Loucy (cell line): ENCODE results near the gene TTC23.
"Not testable (repeated sequence)": the region's sequence is repeated elsewhere in the genome, so short reads cannot be mapped to it uniquely, and the experiment has no call there.

Source experiments
- H2AFZ ChIP-seq: fragments of 200-600 bp; sonication (generic); 2 replicates; pipeline ENCODE4 v1.6.0; 2016; ENCODE audit warnings: antibody characterized with exemption, mild to moderate bottlenecking, low read length, moderate library complexity
- H3F3A ChIP-seq: fragments of 200-600 bp; 2 replicates; pipeline ENCODE4 v1.6.0; 2016; ENCODE audit warnings: antibody characterized with exemption, low read depth, mild to moderate bottlenecking
- H3K27me3 ChIP-seq: fragments of 200-600 bp; sonication (generic); 2 replicates; pipeline ENCODE4 v1.6.1; 2014; ENCODE audit warnings: low read length, mild to moderate bottlenecking; ENCODE audit not compliant: insufficient read depth, poor library complexity, severe bottlenecking
- H3K36me3 ChIP-seq: fragments of 200-600 bp; sonication (generic); 2 replicates; pipeline ENCODE4 v1.6.1; 2016; ENCODE audit warnings: low read length; ENCODE audit not compliant: insufficient read depth
- H3K4me1 ChIP-seq: fragments of 200-600 bp; sonication (generic); 2 replicates; pipeline ENCODE4 v1.5.1; 2014; ENCODE audit warnings: low read length, mild to moderate bottlenecking; ENCODE audit not compliant: insufficient read depth, poor library complexity, severe bottlenecking
- H3K4me2 ChIP-seq: fragments of 200-600 bp; sonication (generic); 2 replicates; pipeline ENCODE4 v1.6.0; 2014; ENCODE audit warnings: antibody characterized with exemption, low read length, low read depth, mild to moderate bottlenecking; ENCODE audit not compliant: poor library complexity, severe bottlenecking
- H3K4me3 ChIP-seq: fragments of 200-600 bp; sonication (generic); 2 replicates; pipeline ENCODE4 v1.5.1; 2014; ENCODE audit warnings: low read length, mild to moderate bottlenecking, mixed read lengths; ENCODE audit not compliant: poor library complexity, severe bottlenecking
- H3K79me2 ChIP-seq: fragments of 200-600 bp; sonication (generic); 2 replicates; pipeline ENCODE4 v1.6.1; 2014; ENCODE audit warnings: low read length; ENCODE audit not compliant: insufficient read depth
- H3K9ac ChIP-seq: fragments of 200-600 bp; sonication (generic); 2 replicates; pipeline ENCODE4 v1.6.0; 2014; ENCODE audit warnings: mild to moderate bottlenecking, low read depth, low read length, moderate library complexity; ENCODE audit not compliant: poor library complexity, severe bottlenecking
- H3K9me2 ChIP-seq: fragments of 200-600 bp; sonication (generic); replicated peaks from 2 replicates; pipeline ENCODE4 v1.6.1; 2016; ENCODE audit warnings: low read depth, low read length, mixed read lengths
- H3K9me3 ChIP-seq: fragments of 200-600 bp; sonication (generic); 2 replicates; pipeline ENCODE4 v1.6.1; 2014; ENCODE audit warnings: mild to moderate bottlenecking, antibody characterized with exemption, low read length, low read depth; ENCODE audit not compliant: insufficient read depth
- H4K20me1 ChIP-seq: fragments of 200-600 bp; sonication (generic); 2 replicates; pipeline ENCODE4 v1.6.0; 2014; ENCODE audit warnings: antibody characterized with exemption, low read length, mild to moderate bottlenecking; ENCODE audit not compliant: insufficient read depth, poor library complexity, severe bottlenecking
- EZH2phosphoT487 ChIP-seq: fragments of 200-600 bp; IDR thresholded peaks from 2 replicates; pipeline ENCODE4 v1.6.1; 2018; ENCODE audit warnings: antibody characterized with exemption, mild to moderate bottlenecking, moderate library complexity, borderline replicate concordance
- TF ChIP-seq, protein P1 (sequence below): fragments of 200-600 bp; sonication (generic); conservative IDR thresholded peaks from 2 replicates; pipeline ENCODE4 v1.5.1; 2014; ENCODE audit warnings: mild to moderate bottlenecking, antibody characterized with exemption, low read length

Gene TTC23

DNA sequence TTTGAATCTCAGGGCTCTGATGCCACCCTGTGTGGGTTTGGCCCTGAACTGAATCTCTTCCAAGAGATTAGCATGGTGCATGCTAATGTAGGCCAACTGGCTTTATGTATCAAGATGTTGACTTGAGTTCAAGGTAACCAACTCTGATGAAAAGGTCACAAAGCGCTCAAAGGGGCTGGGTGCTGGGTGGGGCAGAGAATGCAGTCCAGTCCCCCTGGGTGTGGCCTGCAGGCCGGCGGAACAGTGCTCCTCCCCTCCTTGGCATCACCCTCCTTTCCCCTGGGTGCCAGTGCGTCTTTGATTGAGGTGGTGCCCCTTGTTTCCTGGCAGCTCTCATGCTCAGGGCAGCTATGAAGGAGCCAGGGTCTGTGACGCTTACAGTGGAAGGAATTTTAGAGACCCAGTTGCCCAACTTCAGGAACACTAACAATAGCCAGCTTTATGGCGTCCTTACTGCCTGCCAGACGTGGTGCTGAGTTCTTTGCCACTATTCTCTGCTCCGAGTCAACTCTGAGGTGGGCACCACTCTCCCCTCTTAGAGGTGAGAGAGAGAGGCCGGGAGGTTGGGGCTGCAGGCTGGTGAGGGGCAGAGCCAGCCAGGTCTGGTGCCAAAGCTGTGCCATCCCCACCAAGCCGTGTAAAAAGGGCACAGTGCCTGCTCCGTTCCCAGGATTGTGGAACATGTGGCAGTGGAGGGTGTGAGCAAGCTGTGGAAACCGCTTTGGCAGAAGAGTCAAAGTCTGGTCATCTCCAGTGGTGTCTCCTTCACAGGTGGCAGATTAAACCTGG is 134.7 kb downstream of the TTC23 start:
- no peaks in the 10 kb centered on the region for H4K20me1 ChIP-seq
- peaks cover 5% of the 10 kb centered on the region for H3K4me1 ChIP-seq
- H3F3A ChIP-seq = no peaks in the 10 kb centered on the region
- H3K9me2 ChIP-seq = no peaks in the 10 kb centered on the region
- no peak overlapping the region for H3K9ac ChIP-seq
- H3K27me3 ChIP-seq = no peaks in the 10 kb centered on the region
- no peaks in the 10 kb centered on the region for H3K9me3 ChIP-seq
- no peak overlapping the region for H3K4me3 ChIP-seq
- H2AFZ ChIP-seq = no peak overlapping the region
- H3K36me3 ChIP-seq = no peaks in the 10 kb centered on the region
- H3K4me2 ChIP-seq = no peak overlapping the region
- no peak for TF ChIP-seq EZH2phosphoT487
- TF ChIP-seq, protein P1, sequence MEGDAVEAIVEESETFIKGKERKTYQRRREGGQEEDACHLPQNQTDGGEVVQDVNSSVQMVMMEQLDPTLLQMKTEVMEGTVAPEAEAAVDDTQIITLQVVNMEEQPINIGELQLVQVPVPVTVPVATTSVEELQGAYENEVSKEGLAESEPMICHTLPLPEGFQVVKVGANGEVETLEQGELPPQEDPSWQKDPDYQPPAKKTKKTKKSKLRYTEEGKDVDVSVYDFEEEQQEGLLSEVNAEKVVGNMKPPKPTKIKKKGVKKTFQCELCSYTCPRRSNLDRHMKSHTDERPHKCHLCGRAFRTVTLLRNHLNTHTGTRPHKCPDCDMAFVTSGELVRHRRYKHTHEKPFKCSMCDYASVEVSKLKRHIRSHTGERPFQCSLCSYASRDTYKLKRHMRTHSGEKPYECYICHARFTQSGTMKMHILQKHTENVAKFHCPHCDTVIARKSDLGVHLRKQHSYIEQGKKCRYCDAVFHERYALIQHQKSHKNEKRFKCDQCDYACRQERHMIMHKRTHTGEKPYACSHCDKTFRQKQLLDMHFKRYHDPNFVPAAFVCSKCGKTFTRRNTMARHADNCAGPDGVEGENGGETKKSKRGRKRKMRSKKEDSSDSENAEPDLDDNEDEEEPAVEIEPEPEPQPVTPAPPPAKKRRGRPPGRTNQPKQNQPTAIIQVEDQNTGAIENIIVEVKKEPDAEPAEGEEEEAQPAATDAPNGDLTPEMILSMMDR = no peak
- H3K79me2 ChIP-seq = no peaks in the 10 kb centered on the region

DNA sequence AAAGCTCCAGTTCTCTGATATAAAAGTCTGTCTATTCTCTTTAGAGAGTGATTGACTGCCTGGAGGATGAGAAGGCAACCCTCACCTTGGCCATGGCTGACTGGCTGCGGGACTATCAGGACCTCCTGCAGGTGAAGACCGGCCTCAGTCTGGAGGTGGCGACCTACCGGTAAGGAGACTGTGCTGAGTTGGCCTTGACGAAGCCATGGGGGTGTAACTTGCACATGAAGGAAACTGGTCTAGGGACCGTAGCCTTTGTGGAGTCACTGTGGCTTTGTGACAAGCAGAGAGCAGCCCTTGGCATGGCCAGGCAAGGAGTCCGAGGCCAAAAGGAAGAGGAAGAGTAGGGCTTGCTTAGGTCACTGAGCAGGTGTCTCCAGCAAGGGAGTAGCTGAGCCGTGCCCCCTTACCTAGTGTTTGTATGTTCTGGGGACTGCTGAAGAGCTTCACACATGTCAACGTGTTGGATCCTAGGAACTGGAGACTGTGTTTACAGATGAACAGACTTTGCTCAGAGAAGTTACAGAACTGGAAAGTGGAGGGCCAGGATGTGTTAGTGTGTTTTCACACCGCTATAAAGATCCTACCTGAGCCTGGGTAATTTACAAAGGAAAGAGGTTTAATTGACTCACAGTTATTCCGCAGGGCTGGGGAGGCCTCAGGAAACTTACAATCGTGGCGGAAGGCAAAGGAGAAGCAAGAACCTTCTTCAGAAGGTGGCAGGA is 135.7 kb downstream of the TTC23 start:
- Histone ChIP-seq H3K4me1 (peaks cover 5% of the 10 kb centered on the region), H3K36me3 (no peaks in the 10 kb centered on the region), H3K4me3 (no peak overlapping the region), H3K27me3 (no peaks in the 10 kb centered on the region), H3K79me2 (no peaks in the 10 kb centered on the region), H3K9me3 (no peaks in the 10 kb centered on the region), H3K9me2 (no peaks in the 10 kb centered on the region), H3F3A (no peaks in the 10 kb centered on the region), H2AFZ (no peak overlapping the region), H3K4me2 (no peak overlapping the region), H4K20me1 (no peaks in the 10 kb centered on the region), H3K9ac (no peak overlapping the region)
- TF ChIP-seq, protein P1 = no peak
- TF ChIP-seq EZH2phosphoT487 = no peak

GRCh38 chr15:99111641-99112040 is 137.7 kb downstream of the TTC23 start:
- not testable (repeated sequence) for H3K9ac ChIP-seq, H2AFZ ChIP-seq, H3K9me3 ChIP-seq, H3K9me2 ChIP-seq, H3K4me3 ChIP-seq, H3K36me3 ChIP-seq, H3K4me2 ChIP-seq, H3K27me3 ChIP-seq, H3K79me2 ChIP-seq, H3F3A ChIP-seq, H4K20me1 ChIP-seq, H3K4me1 ChIP-seq
